ENCODE results near the gene TMEM47. TPM values are rescaled to one million over a fixed set of nuclear protein-coding genes. Genes with fewer than 3 reads are reported as not detected.

The TMEM47 gene
- total RNA-seq, 1 experiment from 2014 or later: 52.1 TPM

DNA sequence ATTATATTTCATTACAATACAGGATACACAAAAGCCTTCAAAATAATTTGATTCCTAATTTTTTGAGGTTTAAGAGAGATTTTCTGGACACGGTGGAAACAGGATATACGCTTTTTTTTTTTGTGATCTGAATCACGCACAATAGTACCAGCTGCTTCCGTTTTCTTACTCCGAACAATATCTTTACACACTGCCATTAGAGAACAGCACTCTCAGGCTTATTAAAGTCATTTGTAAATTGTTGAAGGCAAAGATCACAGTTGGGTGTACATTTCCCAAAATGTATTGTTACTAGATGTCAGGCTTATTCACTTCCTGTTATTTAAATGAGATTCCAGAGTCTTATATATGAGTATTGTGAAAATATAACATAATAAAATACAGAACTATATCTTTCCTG is 71.5 kb downstream of the TMEM47 start:
- peak; percentile 18 for DNase-seq (ENCODE audit: low read depth)

DNA sequence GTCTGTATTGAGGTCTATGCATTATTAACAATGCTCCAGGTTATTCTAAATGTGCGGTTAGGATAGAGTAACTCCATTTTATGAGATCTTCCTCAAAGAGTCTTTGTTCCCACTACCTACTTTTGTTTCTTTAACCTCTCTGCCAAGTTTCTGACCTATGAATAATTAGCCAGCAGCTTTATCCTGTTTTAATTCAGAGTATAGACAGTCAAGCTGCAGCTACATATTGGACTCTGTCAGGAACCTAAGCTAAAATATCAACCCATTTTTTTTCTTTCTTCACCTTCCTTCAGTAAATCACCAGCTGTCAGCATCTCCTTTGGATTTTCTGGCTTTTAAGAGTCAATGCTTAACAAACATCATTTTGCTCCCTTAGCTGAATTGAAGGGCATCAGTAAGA is 72.3 kb downstream of the TMEM47 start:
- DNase-seq (ENCODE audit: low read depth): peak; percentile 11

DNA sequence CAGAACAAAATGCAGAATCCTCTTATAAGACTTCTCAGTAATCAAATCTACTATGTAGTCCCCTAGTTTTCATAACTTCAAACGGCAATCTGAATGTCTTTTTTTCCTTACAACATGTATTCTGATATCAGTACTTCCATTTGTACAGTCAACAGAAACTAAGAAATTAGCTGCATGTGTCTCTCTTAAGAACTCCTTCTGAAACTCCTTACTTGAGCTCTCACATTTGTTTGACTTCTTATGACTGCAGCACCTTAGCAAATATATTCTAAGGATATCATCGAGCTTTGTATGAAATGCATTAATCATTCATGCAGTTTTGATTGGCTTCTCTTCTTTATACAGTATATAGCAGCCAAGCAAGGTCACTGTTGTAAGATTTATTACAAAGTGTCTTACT is 77.0 kb downstream of the TMEM47 start:
- DNase-seq (ENCODE audit: low read depth): no peak

DNA sequence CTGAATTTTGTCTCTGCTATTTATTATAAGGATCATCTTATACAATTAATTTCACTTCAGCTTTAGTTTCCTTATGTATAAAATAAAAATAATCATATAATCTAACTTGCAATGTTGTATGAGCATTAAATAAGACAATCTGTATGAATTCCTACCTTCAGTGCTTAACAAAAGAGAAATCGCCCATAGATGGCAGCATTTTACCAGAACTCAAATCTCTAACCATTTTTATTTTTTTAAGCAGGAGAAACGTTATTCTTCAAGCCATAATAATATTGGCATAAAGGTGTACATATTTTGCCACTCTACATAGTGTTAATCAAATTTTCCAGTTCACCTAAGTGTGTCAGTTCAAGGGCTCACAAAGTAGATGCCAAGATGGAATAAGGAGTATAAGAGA is 78.8 kb downstream of the TMEM47 start:
- peak; percentile 54 for DNase-seq (ENCODE audit: low read depth)

Measured in M059J (cell line).